ENCODE measurements around the gene CLDN22. TPM values are rescaled to one million over a fixed set of nuclear protein-coding genes. Genes with fewer than 3 reads are reported as not detected.
A peak's percentile ranks its signal among the peaks of the same experiment; 100 is the strongest.

The CLDN22 gene
- total and polyA plus RNA-seq, 4 donors, result 0.09 to 0.49 (median 0.11) TPM; not detected in 1

DNA sequence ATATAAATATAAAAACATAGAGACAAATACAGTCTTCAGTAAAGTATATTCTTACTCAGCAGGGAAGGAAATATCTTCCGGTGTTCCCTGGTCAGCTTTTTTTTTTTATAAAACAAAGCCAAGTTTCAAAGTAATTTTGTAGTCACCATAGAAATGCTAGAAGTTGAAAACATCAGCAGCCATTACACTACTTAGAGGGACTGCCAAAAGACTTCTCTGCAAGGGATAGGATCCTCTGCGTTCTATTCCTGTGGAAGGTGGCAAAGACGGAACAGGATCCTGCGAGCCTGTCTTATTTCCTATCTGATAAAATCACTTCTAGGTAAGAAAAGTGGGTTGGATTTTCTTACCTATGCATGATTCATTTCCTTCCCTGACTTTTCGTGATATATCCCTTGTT, 19.4 kb downstream of the CLDN22 start:
- ATAC-seq (ENCODE audit: insufficient read depth, low FRiP score) (no peak), DNase-seq (peak in 1 of 3 donors; percentile 35)
- H3K9ac ChIP-seq (ENCODE audit: insufficient read depth in 1 of 2, low read length in 2 of 2), result no peak overlapping the region
- TF ChIP-seq, protein P1, sequence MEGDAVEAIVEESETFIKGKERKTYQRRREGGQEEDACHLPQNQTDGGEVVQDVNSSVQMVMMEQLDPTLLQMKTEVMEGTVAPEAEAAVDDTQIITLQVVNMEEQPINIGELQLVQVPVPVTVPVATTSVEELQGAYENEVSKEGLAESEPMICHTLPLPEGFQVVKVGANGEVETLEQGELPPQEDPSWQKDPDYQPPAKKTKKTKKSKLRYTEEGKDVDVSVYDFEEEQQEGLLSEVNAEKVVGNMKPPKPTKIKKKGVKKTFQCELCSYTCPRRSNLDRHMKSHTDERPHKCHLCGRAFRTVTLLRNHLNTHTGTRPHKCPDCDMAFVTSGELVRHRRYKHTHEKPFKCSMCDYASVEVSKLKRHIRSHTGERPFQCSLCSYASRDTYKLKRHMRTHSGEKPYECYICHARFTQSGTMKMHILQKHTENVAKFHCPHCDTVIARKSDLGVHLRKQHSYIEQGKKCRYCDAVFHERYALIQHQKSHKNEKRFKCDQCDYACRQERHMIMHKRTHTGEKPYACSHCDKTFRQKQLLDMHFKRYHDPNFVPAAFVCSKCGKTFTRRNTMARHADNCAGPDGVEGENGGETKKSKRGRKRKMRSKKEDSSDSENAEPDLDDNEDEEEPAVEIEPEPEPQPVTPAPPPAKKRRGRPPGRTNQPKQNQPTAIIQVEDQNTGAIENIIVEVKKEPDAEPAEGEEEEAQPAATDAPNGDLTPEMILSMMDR (IDR thresholded peaks at IDR 0.05; ENCODE audit: control extremely low read depth, extremely low read depth), result no peak
- no peaks in the 10 kb centered on the region for H3K27me3 ChIP-seq (ENCODE audit: control insufficient read depth in 3 of 3, insufficient read depth in 3 of 3, low read length in 2 of 3)
- no peak overlapping the region for H3K27ac ChIP-seq (ENCODE audit: low read depth in 1 of 2, low read length in 1 of 2)
- 81 to 82% methylated on average over 5 of the region's 5 CpGs for WGBS, 2 donors
- peaks cover 0 to 8% (median 1%) of the 10 kb centered on the region in 5 donors for H3K4me1 ChIP-seq (ENCODE audit: control insufficient read depth in 5 of 5, insufficient read depth in 5 of 5, low read length in 5 of 5)
- peaks cover 3 to 18% (median 6%) of the 10 kb centered on the region in 4 donors for H3K36me3 ChIP-seq (ENCODE audit: control insufficient read depth in 4 of 4, insufficient read depth in 4 of 4, low read length in 4 of 4)
- H3K9me3 ChIP-seq (ENCODE audit: control insufficient read depth in 4 of 4, insufficient read depth in 3 of 4, low read length in 3 of 4), result no peaks in the 10 kb centered on the region
- H3K4me3 ChIP-seq, result no peak overlapping the region

DNA sequence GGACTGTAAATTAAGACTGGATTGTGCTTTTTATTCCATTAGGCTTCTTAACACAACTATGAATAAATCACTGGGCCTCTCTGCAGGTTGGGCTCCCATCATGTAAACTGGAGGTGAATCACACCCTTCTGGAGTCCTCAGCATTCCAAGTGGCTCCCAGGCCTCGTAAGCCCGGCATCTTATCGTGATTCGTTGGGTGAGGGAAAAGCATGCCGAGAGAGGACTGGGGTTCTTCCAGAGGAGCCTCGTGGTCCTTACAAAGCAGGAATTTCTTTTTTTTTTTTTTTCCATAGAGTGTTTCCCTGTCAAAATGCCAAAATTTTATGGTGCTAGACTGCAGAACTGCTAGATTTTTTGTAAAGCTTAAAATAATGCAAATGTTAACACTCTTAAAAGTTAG, 20.0 kb downstream of the CLDN22 start:
- no peaks in the 10 kb centered on the region for H3K9me3 ChIP-seq (ENCODE audit: control insufficient read depth in 4 of 4, insufficient read depth in 3 of 4, low read length in 3 of 4)
- H3K27me3 ChIP-seq (ENCODE audit: control insufficient read depth in 3 of 3, insufficient read depth in 3 of 3, low read length in 2 of 3), result no peaks in the 10 kb centered on the region
- WGBS, 2 donors, result 53 to 81% methylated on average over 6 of the region's 6 CpGs
- peaks cover 0 to 8% (median 1%) of the 10 kb centered on the region in 5 donors for H3K4me1 ChIP-seq (ENCODE audit: control insufficient read depth in 5 of 5, insufficient read depth in 5 of 5, low read length in 5 of 5)
- TF ChIP-seq, protein P1 (IDR thresholded peaks at IDR 0.05; ENCODE audit: control extremely low read depth, extremely low read depth), result no peak
- no peak overlapping the region for H3K4me3 ChIP-seq
- no peak overlapping the region for H3K27ac ChIP-seq (ENCODE audit: low read depth in 1 of 2, low read length in 1 of 2)
- DNase-seq (peak; percentile 42 to 75 (median 55)), ATAC-seq (ENCODE audit: insufficient read depth, low FRiP score) (peak; percentile 75)
- H3K9ac ChIP-seq (ENCODE audit: insufficient read depth in 1 of 2, low read length in 2 of 2), result no peak overlapping the region
- peaks cover 3 to 18% (median 8%) of the 10 kb centered on the region in 4 donors for H3K36me3 ChIP-seq (ENCODE audit: control insufficient read depth in 4 of 4, insufficient read depth in 4 of 4, low read length in 4 of 4)

DNA sequence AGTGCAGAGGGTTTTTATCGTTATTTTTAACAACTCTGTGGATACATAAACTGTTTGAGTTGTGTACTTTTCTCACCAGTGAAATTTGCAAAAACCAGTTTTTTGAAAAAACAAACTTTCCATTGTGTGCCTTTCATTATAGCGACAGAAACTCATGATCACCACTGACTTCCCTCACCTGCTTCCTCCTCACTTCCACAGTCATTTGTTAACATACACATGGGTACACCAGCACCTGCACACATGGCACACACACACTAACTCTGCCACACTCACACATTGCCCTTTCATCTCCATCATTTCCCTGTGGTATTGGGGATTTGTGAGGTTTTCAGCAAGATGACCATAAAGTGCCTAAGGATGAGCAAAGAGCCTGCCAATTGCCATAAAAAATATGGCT, 20.6 kb downstream of the CLDN22 start:
- no peak for ATAC-seq (ENCODE audit: insufficient read depth, low FRiP score)
- WGBS, 2 donors, result 42 to 59% methylated on average over 2 of the region's 2 CpGs
- Histone ChIP-seq H3K27me3 (ENCODE audit: control insufficient read depth in 3 of 3, insufficient read depth in 3 of 3, low read length in 2 of 3) (no peaks in the 10 kb centered on the region), H3K4me1 (ENCODE audit: control insufficient read depth in 5 of 5, insufficient read depth in 5 of 5, low read length in 5 of 5) (peaks cover 0 to 8% (median 1%) of the 10 kb centered on the region in 5 donors), H3K27ac (ENCODE audit: low read depth in 1 of 2, low read length in 1 of 2) (no peak overlapping the region), H3K4me3 (no peak overlapping the region), H3K36me3 (ENCODE audit: control insufficient read depth in 4 of 4, insufficient read depth in 4 of 4, low read length in 4 of 4) (peaks cover 3 to 13% (median 8%) of the 10 kb centered on the region in 4 donors), H3K9ac (ENCODE audit: insufficient read depth in 1 of 2, low read length in 2 of 2) (no peak overlapping the region), H3K9me3 (ENCODE audit: control insufficient read depth in 4 of 4, insufficient read depth in 3 of 4, low read length in 3 of 4) (no peaks in the 10 kb centered on the region)
- TF ChIP-seq, protein P1 (IDR thresholded peaks at IDR 0.05; ENCODE audit: control extremely low read depth, extremely low read depth), result no peak
- no peak for DNase-seq

DNA sequence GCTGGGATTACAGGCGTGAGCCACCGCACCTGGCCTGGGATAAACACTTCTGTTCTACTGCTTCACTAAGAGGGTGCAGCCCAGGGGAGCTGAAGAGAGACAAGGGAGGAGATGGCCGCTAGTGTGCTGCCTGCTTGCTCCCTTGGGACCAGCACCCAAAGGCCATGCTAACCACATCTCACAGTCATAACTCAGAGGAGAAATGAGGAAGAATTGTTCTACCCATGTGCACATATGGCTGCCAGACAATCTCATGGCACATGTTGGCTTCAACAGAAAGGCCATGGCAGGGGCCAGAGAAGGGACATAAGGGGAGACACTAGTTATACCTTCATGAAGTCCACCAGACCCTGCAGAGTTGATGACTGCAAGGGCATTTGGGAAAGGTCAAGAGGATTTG, 22.4 kb downstream of the CLDN22 start:
- no peak overlapping the region for H3K4me3 ChIP-seq
- 95 to 97% methylated on average over 3 of the region's 3 CpGs for WGBS, 2 donors
- peaks cover 0 to 8% (median 1%) of the 10 kb centered on the region in 5 donors for H3K4me1 ChIP-seq (ENCODE audit: control insufficient read depth in 5 of 5, insufficient read depth in 5 of 5, low read length in 5 of 5)
- H3K36me3 ChIP-seq (ENCODE audit: control insufficient read depth in 4 of 4, insufficient read depth in 4 of 4, low read length in 4 of 4), result peaks cover 3 to 11% (median 6%) of the 10 kb centered on the region in 4 donors
- TF ChIP-seq, protein P1 (IDR thresholded peaks at IDR 0.05; ENCODE audit: control extremely low read depth, extremely low read depth), result no peak
- H3K27ac ChIP-seq (ENCODE audit: low read depth in 1 of 2, low read length in 1 of 2), result no peak overlapping the region
- H3K9ac ChIP-seq (ENCODE audit: insufficient read depth in 1 of 2, low read length in 2 of 2), result no peak overlapping the region
- DNase-seq (no peak), ATAC-seq (ENCODE audit: insufficient read depth, low FRiP score) (no peak)
- no peaks in the 10 kb centered on the region for H3K27me3 ChIP-seq (ENCODE audit: control insufficient read depth in 3 of 3, insufficient read depth in 3 of 3, low read length in 2 of 3)
- no peaks in the 10 kb centered on the region for H3K9me3 ChIP-seq (ENCODE audit: control insufficient read depth in 4 of 4, insufficient read depth in 3 of 4, low read length in 3 of 4)

Data from lung (tissue), 12 donors.